ENCODE measurements around the gene PLEKHA5.
"Not testable (repeated sequence)": the region's sequence is repeated elsewhere in the genome, so short reads cannot be mapped to it uniquely, and the experiment has no call there.

The PLEKHA5 gene

DNA sequence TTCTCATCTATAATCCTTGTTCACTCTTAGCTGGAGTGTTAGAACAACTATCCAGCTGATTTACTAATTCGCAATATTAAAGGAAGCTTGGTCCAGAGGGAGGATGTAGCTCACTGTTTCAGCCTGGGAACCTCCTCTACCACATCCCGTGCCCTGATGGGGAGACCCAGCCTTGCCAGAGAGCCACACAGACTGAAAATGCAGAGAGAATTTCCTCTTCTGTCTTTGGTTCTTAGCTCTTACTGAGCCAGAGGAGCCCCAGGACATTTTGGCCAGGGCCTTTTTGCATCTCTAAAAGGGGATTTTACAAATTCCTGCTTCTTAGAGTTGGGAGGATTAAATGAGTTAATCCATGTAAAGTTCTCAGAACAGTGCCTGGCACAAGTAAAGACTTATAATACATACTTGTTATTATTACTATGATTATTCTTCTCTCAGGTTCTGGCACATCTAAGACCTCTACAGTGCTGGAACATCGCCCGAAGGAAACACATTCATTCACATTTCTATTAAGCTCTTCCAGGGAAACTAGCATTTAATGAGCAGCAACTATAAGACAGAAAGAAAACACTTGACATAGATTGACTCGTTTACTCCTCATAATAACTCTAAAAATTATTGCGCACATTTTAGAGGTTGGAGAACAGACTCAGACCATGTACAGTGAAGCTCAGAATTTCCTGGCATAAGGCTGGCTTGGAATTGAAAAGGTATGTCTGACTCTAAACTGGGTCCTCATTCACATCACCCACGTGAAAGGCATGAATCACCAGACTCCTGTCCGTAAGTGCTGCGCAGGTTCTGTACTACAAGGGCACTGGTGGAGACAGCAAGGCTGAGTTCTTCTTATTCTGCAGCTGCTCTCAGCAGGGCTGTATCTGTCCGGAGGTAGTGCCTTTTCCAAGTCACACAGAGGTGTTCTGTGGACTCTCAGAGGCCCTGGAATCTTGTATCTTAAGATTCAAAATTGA is 282.0 kb downstream of the PLEKHA5 start:
- DNase-seq: no peak

DNA sequence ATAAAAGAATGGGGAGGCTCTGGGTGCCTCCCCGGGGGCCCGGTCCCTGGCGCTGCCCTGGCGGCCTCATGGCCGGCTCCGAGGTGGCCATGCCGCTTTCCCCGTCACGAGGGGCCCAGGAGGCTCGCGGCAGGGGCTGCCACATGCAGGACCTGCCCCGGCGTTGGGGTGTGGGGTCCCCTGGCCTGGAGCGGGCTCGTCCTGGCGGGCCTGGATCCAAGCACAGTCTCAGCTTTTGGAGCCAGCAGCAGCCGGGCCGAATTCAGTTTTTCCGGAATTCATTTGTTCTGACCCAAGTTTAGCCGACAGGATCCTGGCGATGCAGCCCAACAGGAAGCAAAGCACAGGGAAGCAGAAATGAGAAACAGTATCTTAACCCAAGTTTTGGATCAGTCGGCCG is 283.3 kb downstream of the PLEKHA5 start:
- no peak for DNase-seq

DNA sequence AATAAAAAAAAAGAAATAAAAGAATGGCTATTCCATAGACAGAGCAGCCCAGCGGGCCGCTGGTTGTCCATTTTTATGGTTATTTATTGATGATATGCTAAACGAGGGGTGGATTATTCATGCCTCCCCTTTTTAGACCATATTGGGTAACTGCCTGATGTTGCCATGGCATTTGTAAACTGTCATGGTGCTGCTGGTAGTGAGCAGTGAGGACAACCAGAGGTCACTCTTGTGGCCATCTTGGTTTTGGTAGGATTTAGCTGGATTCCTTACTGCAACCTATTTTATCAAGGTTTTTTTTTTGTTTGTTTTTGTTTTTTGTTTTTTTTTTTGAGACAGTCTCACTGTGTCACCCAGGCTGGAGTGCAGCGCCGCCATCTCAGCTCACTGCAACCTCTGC is 284.0 kb downstream of the PLEKHA5 start:
- DNase-seq: not testable (repeated sequence)

DNA sequence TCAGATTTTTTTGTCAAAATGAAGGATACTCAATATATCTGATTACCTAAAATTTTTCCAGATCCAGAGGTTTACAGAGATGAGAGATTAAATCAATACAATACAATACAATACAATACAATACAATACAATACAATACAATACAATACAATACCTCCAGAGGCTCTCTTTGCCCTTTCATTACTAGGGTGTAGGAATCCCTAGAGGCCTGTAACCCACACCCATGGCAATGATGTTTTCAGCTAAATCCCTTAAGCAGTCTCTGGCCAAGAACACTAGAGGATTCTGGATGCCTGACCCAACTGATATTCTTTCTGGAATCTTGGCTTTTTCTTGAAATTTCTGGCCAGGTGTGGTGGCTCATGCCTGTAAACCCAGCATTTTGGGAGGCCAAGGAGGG is 286.0 kb downstream of the PLEKHA5 start:
- DNase-seq: no peak

DNA sequence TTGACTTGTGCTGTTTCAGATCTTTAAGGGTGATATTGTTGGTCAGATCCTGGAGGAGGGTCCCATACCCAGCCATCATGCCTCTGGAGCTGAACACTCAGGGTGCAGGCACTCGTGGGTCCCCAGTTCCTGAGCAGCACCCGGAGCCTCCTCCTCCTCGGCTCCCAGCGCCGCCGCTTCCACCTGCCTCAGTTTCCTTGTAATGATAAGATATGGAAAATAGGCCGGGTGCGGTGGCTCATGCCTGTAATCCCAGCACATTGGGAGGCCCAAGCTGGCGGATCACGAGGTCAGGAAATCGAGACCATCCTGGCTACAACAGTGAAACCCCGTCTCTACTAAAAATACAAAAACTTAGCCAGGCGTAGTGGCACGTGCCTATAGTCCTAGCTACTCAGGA is 289.6 kb downstream of the PLEKHA5 start:
- no peak for DNase-seq

DNA sequence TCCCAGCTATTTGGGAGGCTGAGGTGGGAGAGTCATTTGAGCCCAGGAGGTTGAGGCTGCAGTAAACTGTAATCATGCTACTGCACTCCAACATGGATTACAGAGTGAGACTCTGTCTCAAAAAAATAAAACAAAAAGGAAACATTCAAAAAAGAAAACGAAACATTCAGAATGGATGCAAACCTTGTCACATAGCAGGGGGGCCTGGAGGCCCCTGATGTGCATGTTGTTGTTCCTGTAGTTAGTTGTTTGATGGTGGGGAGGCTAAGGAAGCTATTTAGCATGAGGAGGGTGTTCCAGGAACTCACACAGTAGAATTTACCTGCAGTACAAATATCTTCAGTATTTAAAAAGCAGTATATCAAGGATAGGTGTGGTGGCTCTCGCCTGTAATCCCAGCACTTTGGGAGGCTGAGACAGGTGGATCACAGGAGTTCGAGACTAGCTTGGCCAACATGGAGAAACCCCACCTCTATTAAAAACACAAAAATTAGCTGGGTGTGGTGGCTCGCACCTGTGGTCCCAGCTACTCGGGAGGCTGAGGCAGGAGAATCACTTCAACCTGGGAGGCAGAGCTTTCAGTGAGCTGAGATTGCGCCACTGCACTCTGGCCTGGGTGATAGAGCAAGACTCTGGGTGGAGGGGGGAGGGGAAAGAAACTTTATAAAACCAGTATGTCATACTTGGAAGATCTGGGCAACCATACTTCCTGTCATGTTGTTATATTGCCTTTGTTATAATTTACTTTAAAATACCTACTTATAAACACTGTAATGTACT is 292.2 kb downstream of the PLEKHA5 start:
- DNase-seq: no peak

DNA sequence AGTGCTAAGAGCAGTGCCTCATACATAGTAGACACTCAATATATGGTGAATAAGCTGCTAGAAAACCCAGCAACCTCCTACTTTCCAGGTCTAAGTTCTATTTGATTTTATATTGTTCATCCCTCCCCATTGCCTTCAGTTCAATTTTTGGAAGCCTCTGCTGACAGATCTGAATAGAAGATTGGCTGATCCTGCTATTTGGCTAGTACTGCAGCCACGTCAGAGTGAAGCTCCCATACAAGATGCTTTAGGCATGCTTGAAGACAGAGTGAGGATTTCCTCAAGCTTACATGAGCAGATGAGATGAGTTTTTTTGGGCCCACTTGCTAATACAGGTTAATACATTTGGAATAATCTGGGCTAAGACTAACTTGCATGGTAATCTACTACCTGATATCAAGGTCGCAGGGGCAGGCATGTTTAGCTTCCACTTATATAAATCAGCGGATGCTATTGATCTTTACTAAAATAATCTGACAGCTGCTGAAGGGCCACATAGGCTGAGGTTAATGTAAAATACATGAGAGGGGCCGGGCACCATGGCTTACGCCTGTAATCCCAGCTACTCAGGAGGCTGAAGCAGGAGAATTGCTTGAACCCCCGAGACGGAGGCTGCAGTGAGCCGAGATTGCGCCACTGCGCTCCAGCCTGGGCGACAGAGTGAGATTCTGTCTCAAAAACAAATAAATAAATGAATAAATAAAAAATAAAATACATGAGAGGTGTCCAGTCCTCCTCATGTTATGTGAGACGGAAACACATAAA is 293.8 kb downstream of the PLEKHA5 start:
- DNase-seq: no peak
